Stimulated activated CD4-positive, alpha-beta T cell treated with anti-CD3 and anti-CD28 coated beads, Interleukin-1b, Interleukin-23, amount 100 ng/mL, for 24 hours (primary cell): ENCODE data around the gene DGKI.

Source experiments
- DNase-seq, 4 experiments: peaks; one replicate each; pipeline ENCODE4 v3.0.0-alpha.2; 2020; ENCODE audit warnings: low read depth in 4 of 4, low spot score in 1 of 4

The DGKI gene

GRCh38 chr7:137846827-137847567, at the start of gene DGKI:
Gene DGKI, minus strand, starts transcription at chr7:137846974.
- no peak for DNase-seq

GRCh38 chr7:137895301-137896221, 48.8 kb upstream of the DGKI start:
- no peak for DNase-seq

GRCh38 chr7:137893143-137893742, 46.5 kb upstream of the DGKI start:
- DNase-seq = no peak

- DNase-seq = no peak
Measured at GRCh38 chr7:137891016-137891655, 44.4 kb upstream of the DGKI start.

- no peak for DNase-seq
Measured at GRCh38 chr7:137890449-137890921, 43.7 kb upstream of the DGKI start.

GRCh38 chr7:137888241-137888640, 41.5 kb upstream of the DGKI start:
- no peak for DNase-seq

- DNase-seq = no peak
Measured at GRCh38 chr7:137886746-137887145, 40.0 kb upstream of the DGKI start.

GRCh38 chr7:137886281-137886680, 39.5 kb upstream of the DGKI start:
- no peak for DNase-seq

GRCh38 chr7:137885678-137886077, 38.9 kb upstream of the DGKI start:
- no peak for DNase-seq

- DNase-seq = no peak
Measured at GRCh38 chr7:137882806-137883205, 36.0 kb upstream of the DGKI start.

- DNase-seq = no peak
Measured at GRCh38 chr7:137882261-137882668, 35.5 kb upstream of the DGKI start.

- DNase-seq = no peak
Measured at GRCh38 chr7:137881607-137882260, 35.0 kb upstream of the DGKI start.

- no peak for DNase-seq
Measured at GRCh38 chr7:137880432-137880831, 33.7 kb upstream of the DGKI start.

GRCh38 chr7:137879357-137880158, 32.8 kb upstream of the DGKI start:
- no peak for DNase-seq

- DNase-seq = no peak
Measured at GRCh38 chr7:137878333-137878961, 31.7 kb upstream of the DGKI start.

GRCh38 chr7:137877027-137877675, 30.4 kb upstream of the DGKI start:
- no peak for DNase-seq

- DNase-seq = no peak
Measured at GRCh38 chr7:137875746-137876145, 29.0 kb upstream of the DGKI start.

GRCh38 chr7:137873979-137874777, 27.4 kb upstream of the DGKI start:
- DNase-seq = no peak
